Stimulated activated CD4-positive, alpha-beta T cell treated with anti-CD3 and anti-CD28 coated beads, TNF-alpha, amount 100 ng/mL, for 4 hours (primary cell): ENCODE data around the gene AMBRA1.
A peak's percentile ranks its signal among the peaks of the same experiment; 100 is the strongest.

Source experiments
- DNase-seq, 3 experiments: peaks; one replicate each; pipeline ENCODE4 v3.0.0-alpha.2; 2020; ENCODE audit warnings: low read depth in 3 of 3

Gene AMBRA1

DNA sequence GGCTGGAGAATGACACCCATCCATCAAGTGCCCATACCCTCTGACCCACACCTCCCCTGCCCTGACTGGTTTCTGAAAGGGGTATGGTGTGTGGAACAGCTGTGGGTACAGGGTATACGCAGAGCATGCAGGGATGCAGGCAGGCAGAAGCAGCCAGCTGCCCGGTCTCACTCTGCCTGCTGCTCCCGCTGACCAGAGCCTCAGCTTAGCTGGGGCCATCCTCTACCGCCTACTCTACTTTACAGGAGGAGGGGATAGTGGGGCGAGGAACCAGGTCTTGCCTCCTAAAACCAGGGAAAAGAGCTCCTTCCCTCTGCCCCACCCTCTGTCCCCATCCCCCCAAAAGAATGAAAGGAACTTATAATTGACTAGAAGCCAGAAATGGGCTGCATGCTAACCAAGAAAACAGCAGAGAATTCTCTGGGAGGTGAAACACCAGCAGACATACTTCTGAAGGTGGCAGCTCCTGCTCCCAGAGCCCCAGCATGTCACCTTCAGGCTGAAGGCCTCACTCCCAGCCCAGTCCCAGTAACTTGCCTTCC is 189.3 kb downstream of the AMBRA1 start:
- no peak for DNase-seq

DNA sequence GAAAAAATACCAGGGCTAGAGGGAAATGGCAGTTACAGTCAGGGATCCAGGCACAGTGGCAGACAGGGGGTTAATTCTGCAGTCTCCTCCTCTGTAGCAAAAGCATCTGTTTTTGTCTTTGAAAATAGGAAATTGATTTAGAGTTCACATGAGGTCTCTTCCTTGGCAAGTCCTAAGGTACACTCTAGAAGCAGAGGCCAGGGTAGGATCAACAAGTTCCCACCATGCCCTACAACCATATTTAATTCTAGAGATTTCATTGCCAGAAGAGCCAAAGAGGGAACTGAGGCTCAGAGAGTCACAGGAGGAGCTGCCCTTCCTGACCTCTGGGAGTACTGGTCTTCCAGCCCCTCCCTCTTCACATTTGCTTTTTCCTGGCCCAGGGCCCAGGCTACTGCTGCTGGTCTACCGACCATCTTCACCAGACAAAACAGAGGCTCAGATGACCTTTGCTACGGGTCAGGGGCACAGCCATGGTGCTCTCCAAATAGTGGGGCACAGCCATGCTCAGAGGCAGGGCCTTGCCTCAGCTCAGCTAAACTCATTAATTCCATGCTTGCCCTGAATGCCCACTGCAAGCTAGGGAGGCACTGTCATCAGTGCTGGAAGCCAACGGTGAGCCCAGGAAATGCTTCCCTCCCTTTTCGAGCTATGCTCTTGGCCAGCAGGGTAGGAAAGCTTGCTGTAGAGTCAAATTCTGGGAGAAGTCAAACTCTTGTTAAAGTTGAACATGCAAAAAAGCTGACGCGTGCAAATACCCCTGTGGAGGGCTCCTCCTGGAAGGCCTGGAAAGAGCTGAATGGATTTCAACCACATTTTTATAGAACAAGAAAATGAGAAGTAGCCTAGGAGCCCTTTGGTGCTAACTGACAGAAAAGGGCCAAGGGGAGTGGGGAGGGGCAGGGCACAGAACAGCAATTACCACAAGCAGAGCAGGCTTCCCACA is 190.6 kb downstream of the AMBRA1 start:
- no peak for DNase-seq

DNA sequence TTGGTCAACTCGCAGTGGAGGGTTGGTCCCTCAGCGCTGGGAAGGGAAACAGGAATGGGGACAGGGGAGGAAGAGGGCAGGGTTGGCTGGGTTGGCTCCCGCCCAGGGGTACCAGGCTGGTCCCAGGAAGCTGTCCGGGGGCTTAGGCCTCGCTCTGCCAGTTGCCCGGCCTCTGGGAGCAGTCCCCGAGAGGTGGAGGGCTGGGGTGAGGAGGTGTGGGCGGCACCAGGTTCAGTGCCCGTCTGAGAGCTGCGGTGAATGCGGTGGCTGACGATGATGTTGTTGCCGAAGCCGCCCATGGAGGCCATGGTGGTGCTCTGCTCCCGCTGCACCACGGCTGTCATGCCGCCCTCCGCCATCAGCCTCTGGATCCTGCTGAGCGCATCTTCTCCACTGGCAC is 196.3 kb downstream of the AMBRA1 start:
- no peak for DNase-seq

DNA sequence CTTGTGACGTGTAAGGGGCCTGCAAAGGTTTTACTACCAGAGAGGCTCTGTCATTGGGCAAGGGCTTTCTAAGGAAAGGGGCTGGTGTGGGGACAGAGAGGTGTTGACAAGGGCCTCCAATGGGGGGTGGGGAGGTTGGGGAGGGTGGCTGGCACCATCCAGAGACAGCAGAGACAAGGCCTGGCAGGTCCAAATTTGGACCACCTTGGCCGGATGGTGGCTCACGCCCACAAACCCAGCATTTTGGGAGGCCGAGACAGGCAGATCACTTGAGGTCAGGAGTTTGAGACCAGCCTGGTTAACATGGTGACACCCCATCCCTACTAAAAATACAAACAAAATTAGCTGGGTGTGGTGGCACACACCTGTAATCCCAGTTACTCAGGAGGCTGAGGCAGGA is 200.1 kb downstream of the AMBRA1 start:
- no peak for DNase-seq

DNA sequence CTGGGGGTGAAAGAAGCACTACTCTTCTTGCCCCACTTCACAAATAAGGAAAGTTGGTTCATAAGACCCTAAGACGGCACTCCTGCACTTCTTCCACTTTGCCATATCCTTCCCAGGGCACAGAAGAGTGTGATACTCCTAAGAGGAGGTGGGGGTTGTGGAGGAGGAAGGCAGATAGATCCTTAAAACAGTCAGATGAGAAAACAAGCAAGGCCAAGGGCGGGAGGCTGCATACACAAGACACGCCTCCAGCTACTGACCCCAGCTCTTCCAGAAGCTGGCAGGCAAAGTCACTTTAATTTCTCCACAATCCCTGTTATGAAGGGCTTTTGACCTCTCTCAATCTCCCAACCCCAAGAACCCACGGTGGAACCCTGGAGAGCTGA is 200.6 kb downstream of the AMBRA1 start:
- DNase-seq = no peak

DNA sequence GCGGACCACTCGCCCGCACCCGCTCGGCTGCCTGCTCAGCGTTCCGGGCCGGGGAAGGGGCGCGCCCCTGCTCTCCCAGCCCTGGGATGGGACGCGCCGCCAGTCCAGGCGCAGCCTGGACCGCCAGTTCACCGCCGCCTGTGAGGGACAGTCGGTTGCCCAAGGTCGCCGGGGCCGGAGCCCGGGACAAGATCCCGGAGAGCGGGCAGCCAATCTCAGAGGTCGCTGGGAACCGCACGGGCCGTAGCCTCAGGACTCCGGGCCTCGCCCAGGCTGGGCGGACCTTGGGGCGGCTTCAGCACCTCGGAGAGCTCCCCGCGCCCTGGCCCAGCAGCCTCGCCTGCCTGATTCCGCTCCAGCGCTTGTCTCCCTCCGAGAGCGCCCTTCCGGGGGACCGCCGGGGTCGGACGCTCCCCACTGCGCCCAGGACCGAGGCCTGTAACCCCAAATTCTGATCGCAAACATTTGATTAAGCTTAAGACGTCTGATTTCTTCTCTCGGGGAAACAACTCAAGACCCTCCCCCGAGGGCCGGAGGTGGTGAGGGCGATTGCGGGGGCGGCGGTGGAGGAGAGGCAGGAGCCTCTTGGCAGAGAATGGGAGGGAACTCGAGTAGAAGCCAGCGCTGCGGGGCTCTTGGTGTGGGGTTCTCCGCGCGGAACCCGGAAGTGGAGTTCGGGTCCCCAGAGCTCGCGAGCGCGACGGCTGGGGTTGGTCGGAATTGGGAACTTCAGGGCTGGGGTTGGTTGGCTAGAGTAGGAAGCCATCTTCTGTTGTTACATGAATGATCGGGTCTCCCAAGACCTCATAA is 201.2 kb downstream of the AMBRA1 start:
- DNase-seq = peak; percentile 48 to 58 (median 56)

DNA sequence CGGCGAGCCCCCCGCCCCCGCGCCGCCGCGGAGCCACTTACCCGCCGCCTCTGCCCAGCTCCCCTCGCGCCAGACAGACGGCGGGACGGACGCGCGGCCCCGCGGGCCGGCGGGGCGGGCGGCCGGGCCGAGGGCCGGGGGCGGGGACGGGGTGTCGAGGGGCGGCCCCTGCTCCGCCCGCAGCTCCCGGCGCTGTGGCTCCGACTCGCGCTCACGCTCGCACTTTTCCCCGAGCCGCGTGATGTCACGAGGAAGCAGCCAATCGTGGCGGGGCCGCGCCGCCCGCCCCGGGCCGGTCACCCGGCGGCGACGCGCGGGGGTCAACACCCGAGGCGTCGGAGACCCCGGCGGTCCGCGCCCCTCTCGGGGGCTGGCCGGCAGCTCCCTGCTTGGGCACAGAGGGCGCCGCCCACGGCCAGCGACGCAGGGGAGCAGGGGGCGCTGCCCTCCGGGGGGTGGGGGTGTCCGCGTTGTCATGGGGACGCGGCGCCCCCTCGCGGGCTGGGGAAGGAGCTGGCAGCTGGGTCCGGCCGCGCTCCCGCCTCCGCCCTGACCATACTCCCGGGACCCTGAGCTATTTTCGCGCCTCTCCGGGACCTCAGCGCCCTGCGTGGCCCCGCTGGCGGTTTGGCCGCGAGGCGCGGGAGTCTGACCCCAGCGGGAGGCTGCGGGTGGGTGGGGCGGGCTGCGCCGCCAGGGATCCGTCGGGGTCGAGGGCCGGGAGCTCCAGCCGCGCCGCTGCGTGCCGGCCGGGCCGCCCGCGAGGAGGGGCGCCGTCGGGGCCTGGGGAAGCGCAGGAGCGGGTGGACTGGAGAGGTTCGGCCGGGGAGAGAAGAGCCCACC is 202.0 kb downstream of the AMBRA1 start, which contains the start of gene CHRM4:
Gene CHRM4 (minus strand): TSS at position 199 of the 843 bp plus-strand sequence. CDS start 5,219 bp downstream, outside the sequence.
- DNase-seq = no peak

DNA sequence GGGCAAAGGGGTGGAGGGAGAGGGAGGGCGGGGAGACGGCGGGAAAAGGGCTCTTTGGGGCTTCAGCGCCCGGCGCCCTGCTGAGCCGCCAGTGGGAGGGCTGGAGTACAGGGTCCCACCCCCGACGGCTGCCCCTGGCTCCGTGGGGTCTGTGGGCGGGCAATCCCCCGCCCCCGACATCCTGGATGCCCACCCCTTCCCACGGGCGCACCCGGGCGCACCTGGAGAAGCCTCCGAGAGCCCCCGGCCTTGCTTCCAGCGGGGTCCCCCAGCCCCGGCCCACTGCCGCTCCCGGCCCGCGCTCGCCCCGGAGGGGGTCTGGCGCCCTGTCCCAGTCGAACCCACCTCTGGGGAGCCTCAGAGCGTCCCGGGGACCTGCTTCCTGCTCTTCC is 202.6 kb downstream of the AMBRA1 start:
- DNase-seq = no peak

DNA sequence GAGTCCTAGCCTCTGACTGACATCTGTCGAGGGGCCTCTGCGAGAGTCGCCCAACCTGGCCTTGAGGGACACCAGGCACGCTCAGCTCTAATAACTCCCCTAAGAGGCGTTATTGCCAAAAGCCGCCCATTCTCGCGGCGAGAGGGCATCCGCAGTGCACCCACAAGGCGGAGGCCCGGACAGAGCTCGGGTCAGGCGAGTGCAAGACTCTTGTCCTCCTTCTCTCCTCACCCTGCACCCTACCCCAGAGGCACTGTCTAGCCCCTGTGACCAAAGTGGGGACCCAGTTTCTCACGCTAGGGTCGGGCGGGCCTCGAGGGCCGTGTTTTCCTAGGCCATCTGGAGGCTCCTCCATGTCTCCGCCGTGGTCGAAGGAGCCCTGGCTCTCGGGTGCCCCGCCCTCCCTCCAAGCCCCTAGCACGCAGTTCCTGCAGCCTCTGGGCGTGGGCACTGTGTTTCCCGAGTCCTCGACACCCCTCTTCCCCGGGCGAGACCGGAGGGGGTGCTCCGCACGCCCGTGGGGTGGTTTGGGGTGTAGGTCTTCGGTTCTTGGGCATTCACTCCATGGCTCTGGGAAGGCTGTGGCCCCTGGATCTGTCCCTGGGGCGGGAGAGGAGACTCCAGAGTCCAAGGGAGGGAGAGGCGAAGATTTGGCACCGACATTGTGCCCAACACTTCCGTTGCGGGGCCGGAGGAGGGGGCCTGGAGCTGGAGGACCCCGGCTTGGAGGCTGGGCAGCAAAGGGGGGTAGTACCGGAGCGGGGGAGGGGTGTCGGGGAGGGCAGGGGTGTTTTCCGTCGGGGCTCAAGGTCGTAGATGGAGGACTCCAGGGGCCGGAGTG is 203.3 kb downstream of the AMBRA1 start:
- no peak for DNase-seq

DNA sequence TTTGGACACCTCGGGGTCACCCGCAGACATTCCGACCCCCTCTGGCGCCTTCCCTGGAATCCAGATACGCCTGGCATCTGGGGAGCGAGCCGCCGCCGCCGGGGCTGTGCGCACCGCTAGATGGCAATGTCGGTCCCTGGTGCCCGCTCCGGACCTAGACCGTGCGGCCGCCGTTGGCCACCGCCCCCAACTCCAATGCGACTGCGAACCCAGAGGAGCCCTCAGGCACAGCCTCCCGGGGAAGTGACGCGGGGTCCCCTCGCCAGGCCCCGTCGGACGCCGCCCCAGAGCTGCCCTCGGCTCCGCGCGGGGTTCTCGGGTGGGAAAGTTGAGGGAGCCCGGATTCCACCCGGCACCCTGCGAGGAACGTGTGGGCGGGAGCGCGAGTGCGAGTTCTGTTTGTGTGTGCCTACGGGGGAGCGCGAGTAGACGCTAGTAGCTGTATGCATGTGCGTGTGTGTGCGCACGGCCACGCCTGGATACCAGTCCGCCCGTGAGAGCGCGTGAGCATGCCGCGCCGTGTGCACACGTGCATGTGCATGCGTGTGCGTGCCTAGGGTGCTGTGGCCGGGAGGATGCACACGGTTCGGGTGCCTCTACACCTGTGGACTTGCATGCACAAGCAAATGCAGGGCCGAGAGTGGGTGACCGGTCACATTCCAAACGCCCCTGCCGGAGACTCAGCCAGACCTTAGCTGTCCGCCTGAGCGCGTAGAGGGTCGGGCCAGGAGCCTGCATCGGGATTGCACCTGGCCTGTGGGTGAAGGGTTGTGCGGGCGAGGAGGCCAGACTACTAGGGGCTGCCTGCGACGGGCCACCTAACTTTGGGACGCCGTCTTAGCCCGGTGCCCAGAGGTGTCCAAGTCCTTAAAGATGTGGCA is 204.1 kb downstream of the AMBRA1 start:
- no peak for DNase-seq

DNA sequence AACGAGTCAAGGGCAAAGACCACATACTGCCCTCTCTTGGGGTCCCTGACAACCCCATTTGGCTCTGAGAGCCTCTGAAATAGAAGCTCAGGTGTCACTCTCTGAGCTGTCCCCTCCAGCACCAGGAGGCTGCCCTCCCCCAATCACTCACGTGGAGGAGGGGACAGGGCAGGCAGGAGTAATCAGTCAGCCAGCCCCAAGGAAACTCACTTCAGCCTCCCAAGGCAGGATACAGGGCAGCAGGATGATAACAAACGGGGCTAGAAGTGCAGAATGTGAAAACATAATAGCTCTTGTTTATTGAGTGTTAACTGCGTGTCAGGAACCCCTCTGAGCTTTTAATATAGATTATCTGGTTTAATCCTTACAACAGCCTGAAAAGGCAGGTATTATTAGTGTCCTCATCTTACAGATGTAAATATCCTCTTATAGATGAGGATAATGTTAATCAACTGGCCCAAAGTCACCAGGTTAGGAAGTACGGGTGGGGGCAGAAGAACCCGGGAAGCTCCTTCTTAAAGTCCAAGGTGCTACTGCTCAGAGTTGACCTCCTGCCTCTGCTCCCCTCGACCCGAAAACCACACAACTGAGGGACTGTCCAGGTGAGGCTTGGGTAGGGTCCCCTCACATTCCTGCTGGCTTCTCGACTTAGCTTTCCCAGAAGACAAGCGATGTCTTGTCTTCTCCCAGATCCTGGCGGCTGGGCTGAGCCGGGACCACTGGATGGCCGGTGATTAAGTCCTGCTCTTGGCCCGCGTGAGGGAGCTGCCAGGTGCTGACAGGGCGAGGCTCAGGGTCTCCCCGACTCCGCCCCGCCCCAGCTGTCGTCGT is 205.0 kb downstream of the AMBRA1 start:
- no peak for DNase-seq

DNA sequence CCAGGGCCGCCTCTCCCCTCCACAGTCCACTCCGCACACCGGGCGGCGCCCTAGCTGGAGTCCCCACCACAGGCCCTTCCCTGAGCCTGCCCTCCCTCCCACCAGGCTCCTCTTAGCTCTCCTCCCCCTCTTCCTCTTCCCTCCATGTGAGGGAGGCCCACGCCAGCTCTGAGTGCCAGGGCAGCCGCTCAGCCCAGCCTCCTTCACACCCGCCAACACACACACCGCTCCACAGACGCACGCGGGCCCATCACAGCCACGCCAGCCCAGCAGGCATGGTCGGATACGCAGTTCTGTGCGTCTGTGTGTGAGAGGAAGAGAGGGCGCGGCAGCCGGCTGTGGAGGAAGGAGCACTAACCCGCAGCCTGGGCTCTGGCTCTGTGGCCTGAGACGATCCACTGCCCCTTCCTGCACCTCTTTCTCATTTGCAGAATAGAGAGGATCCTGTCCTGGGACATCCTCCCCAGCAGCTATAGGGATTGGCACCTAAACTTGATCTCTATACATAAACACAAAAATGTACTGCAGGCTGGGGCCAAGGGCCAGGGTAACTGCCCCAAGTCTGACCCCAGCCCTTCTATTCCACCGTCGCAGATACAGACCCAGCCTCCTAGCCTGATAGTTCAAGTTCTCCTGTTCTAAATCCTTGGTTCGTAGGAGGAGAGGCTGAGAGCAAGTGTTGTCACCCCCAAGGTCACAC is 205.8 kb downstream of the AMBRA1 start:
- no peak for DNase-seq

DNA sequence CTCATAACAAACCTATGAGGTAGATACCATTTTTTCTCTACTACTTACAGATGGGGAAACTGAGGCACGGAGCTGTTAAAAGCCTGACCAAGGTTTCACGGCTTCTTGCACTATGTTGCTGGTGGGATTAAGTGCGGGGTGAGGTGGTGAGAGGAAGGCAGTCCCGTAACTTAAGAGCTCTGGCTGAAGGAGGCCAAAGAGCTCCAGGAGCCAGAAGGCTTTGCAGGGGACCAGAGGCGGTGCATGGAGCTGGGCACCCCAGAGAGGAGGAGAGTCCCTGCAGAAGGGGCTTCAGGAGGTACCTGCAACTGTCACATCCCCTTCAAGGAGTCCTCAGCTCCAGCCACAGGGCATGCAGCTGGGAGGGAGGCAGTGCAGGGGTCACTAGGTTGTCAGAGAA is 206.4 kb downstream of the AMBRA1 start:
- DNase-seq = no peak

DNA sequence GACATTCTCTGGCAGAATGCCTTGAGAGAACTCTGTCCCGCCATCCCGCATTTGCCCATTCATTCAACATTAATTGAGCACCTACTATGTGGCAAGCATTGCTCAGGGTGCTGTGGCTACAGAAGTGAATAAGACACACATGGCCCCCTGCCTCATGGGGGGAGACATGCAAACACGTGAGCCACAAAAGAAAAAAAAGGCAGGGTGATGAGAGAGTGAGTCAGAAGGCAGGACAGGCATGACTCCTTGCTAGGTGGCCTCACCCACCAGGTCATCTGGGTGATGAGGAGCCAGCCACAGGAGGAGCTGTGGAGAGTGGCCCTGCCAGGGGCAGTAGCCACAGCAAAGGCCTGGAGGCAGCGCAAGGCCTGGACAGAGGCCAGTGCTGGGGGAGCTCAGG is 207.1 kb downstream of the AMBRA1 start:
- DNase-seq = no peak

DNA sequence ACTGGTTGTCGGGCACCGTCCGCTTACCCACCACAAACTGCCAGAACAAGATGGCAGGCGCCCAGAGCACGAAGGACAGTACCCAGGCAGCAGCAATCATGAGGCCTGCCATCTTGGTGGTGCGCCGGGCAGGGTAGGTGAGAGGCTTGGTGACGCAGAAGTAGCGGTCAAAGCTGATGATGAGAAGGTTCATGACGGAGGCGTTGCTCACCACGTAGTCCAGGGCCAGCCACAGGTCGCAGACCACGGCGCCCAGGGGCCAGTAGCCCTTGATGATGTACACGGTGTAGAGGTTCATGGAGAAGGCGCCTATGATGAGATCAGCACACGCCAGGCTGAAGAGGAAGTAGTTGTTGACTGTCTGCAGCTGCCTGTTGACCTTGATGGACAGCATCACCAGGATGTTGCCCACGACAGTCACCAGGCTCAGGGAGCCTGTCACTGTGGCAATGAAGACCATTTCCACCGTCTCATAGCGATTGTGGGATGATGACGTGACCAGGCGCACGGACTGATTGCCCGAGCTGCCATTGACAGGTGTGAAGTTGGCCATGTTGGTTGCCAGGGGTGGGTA is 207.7 kb downstream of the AMBRA1 start:
- no peak for DNase-seq

DNA sequence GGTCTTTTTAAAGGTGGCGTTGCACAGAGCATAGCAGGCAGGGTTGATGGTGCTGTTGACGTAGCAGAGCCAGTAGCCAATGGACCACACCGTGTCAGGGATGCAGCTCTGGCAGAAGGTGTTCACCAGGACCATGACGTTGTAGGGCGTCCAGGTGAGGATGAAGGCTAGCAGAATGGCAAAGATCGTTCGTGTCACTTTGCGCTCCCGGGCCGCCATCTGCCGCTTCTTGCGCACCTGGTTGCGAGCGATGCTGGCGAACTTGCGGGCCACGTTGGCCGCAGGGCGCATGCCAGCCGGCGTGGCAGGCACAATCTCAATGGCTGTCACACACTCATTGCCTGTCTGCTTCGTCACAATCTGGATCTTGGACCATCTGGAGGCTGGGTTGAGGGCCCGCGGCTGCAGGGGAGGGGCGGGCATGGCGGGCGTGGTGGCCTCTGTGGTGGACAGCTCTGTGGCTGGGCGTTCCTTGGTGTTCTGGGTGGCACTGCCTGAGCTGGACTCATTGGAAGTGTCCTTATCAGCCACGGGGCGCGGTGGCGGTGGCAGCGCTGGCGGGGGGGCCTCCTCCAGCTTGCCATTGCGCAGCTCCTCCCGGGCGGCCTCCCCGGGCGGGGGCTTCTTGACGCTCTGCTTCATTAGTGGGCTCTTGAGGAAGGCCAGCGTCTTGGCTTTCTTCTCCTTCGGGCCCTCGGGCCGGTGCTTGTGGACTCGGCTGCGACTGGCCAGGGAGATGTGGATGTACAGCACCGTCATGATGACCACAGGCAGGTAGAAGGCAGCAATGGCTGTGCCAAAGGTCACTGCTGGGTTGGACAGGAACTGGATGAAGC is 208.4 kb downstream of the AMBRA1 start:
- DNase-seq = no peak
